ENCODE results near the gene TTLL13.

Gene TTLL13

GRCh38 chr15:90205886-90206285 is 43.5 kb upstream of the TTLL13 start:
- Histone ChIP-seq H3K27ac (ENCODE audit: low read depth, low read length) (no peak overlapping the region), H3K23ac (ENCODE audit: low read length) (no peak overlapping the region), H2BK120ac (ENCODE audit: insufficient read depth, low read length, poor library complexity) (no peak overlapping the region), H3K79me1 (ENCODE audit: low read length) (peaks cover 7% of the 10 kb centered on the region), H3K4me2 (ENCODE audit: low read length) (no peak overlapping the region), H2BK12ac (ENCODE audit: low read length) (no peak overlapping the region), H3K4ac (ENCODE audit: low read depth, low read length) (no peak overlapping the region), H3K18ac (ENCODE audit: low read length) (no peak overlapping the region), H4K91ac (ENCODE audit: low read depth, low read length) (no peak overlapping the region), H3K4me3 (ENCODE audit: low read depth, low read length) (no peak overlapping the region), H4K12ac (ENCODE audit: low read depth, low read length) (no peak overlapping the region), H2AFZ (ENCODE audit: insufficient read depth, low read length, poor library complexity) (no peak overlapping the region), H3K79me2 (ENCODE audit: control insufficient read depth, insufficient read depth, low read length, poor library complexity) (peaks cover 5% of the 10 kb centered on the region), H4K8ac (ENCODE audit: low read depth, low read length) (no peak overlapping the region), H3K4me1 (ENCODE audit: control insufficient read depth in 1 of 2, insufficient read depth in 2 of 2, low read length in 2 of 2) (peaks cover 4 to 8% of the 10 kb centered on the region in 2 experiments), H3K9me3 (ENCODE audit: insufficient read depth, low read depth, low read length) (no peaks in the 10 kb centered on the region), H3K14ac (ENCODE audit: low read length) (no peak overlapping the region), H2BK5ac (ENCODE audit: low read depth, low read length, poor library complexity) (no peak overlapping the region), H3K27me3 (ENCODE audit: insufficient read depth, low read length) (no peaks in the 10 kb centered on the region), H3K36me3 (ENCODE audit: control insufficient read depth in 1 of 2, insufficient read depth in 2 of 2, low read length in 2 of 2) (peaks cover 2 to 5% of the 10 kb centered on the region in 2 experiments), H3K9ac (ENCODE audit: low read length) (no peak overlapping the region), H2AK5ac (ENCODE audit: low read length) (no peak overlapping the region)
- no peak for DNase-seq
- no CpG with 5 or more reads among the region's 5 CpGs for WGBS (ENCODE audit: extremely low coverage, insufficient coverage, insufficient read length)

GRCh38 chr15:90207252-90207651 is 42.1 kb upstream of the TTLL13 start:
- no peaks in the 10 kb centered on the region for H3K27me3 ChIP-seq (ENCODE audit: insufficient read depth, low read length)
- no peak for DNase-seq
- no CpG with 5 or more reads among the region's 6 CpGs for WGBS (ENCODE audit: extremely low coverage, insufficient coverage, insufficient read length)
- no peak overlapping the region for H4K8ac ChIP-seq (ENCODE audit: low read depth, low read length)
- no peak overlapping the region for H4K91ac ChIP-seq (ENCODE audit: low read depth, low read length)
- H4K12ac ChIP-seq (ENCODE audit: low read depth, low read length) = no peak overlapping the region
- no peak overlapping the region for H2BK12ac ChIP-seq (ENCODE audit: low read length)
- H2AFZ ChIP-seq (ENCODE audit: insufficient read depth, low read length, poor library complexity) = no peak overlapping the region
- no peaks in the 10 kb centered on the region for H3K9me3 ChIP-seq (ENCODE audit: insufficient read depth, low read depth, low read length)
- H3K14ac ChIP-seq (ENCODE audit: low read length) = no peak overlapping the region
- no peak overlapping the region for H3K4ac ChIP-seq (ENCODE audit: low read depth, low read length)
- no peak overlapping the region for H3K27ac ChIP-seq (ENCODE audit: low read depth, low read length)
- H3K4me3 ChIP-seq (ENCODE audit: low read depth, low read length) = no peak overlapping the region
- no peak overlapping the region for H2BK5ac ChIP-seq (ENCODE audit: low read depth, low read length, poor library complexity)
- H3K4me1 ChIP-seq (ENCODE audit: control insufficient read depth in 1 of 2, insufficient read depth in 2 of 2, low read length in 2 of 2) = peaks cover 13 to 14% of the 10 kb centered on the region in 2 experiments
- H3K4me2 ChIP-seq (ENCODE audit: low read length) = no peak overlapping the region
- no peak overlapping the region for H2AK5ac ChIP-seq (ENCODE audit: low read length)
- no peak overlapping the region for H3K23ac ChIP-seq (ENCODE audit: low read length)
- H3K79me2 ChIP-seq (ENCODE audit: control insufficient read depth, insufficient read depth, low read length, poor library complexity) = no peaks in the 10 kb centered on the region
- H3K18ac ChIP-seq (ENCODE audit: low read length) = no peak overlapping the region
- no peak overlapping the region for H3K9ac ChIP-seq (ENCODE audit: low read length)
- H3K36me3 ChIP-seq (ENCODE audit: control insufficient read depth in 1 of 2, insufficient read depth in 2 of 2, low read length in 2 of 2) = peaks cover 2 to 5% of the 10 kb centered on the region in 2 experiments
- no peak overlapping the region for H2BK120ac ChIP-seq (ENCODE audit: insufficient read depth, low read length, poor library complexity)
- H3K79me1 ChIP-seq (ENCODE audit: low read length) = no peaks in the 10 kb centered on the region

GRCh38 chr15:90208356-90208755 is 41.0 kb upstream of the TTLL13 start:
- H2AFZ ChIP-seq (ENCODE audit: insufficient read depth, low read length, poor library complexity) = no peak overlapping the region
- no peak overlapping the region for H4K8ac ChIP-seq (ENCODE audit: low read depth, low read length)
- H2BK5ac ChIP-seq (ENCODE audit: low read depth, low read length, poor library complexity) = no peak overlapping the region
- no peak overlapping the region for H3K18ac ChIP-seq (ENCODE audit: low read length)
- H3K79me2 ChIP-seq (ENCODE audit: control insufficient read depth, insufficient read depth, low read length, poor library complexity) = no peaks in the 10 kb centered on the region
- H2BK120ac ChIP-seq (ENCODE audit: insufficient read depth, low read length, poor library complexity) = no peak overlapping the region
- H3K4me3 ChIP-seq (ENCODE audit: low read depth, low read length) = no peak overlapping the region
- no peaks in the 10 kb centered on the region for H3K27me3 ChIP-seq (ENCODE audit: insufficient read depth, low read length)
- H4K12ac ChIP-seq (ENCODE audit: low read depth, low read length) = no peak overlapping the region
- H3K27ac ChIP-seq (ENCODE audit: low read depth, low read length) = no peak overlapping the region
- no peak overlapping the region for H3K23ac ChIP-seq (ENCODE audit: low read length)
- H3K14ac ChIP-seq (ENCODE audit: low read length) = no peak overlapping the region
- no peak overlapping the region for H3K4ac ChIP-seq (ENCODE audit: low read depth, low read length)
- H3K36me3 ChIP-seq (ENCODE audit: control insufficient read depth in 1 of 2, insufficient read depth in 2 of 2, low read length in 2 of 2) = peaks cover 2 to 5% of the 10 kb centered on the region in 2 experiments
- H2BK12ac ChIP-seq (ENCODE audit: low read length) = no peak overlapping the region
- peaks cover 14 to 20% of the 10 kb centered on the region in 2 experiments for H3K4me1 ChIP-seq (ENCODE audit: control insufficient read depth in 1 of 2, insufficient read depth in 2 of 2, low read length in 2 of 2)
- H3K9me3 ChIP-seq (ENCODE audit: insufficient read depth, low read depth, low read length) = no peaks in the 10 kb centered on the region
- no peak overlapping the region for H4K91ac ChIP-seq (ENCODE audit: low read depth, low read length)
- H3K4me2 ChIP-seq (ENCODE audit: low read length) = no peak overlapping the region
- no peak overlapping the region for H3K9ac ChIP-seq (ENCODE audit: low read length)
- peaks cover 4% of the 10 kb centered on the region for H3K79me1 ChIP-seq (ENCODE audit: low read length)
- WGBS (ENCODE audit: extremely low coverage, insufficient coverage, insufficient read length) = no CpG with 5 or more reads among the region's 6 CpGs
- no peak overlapping the region for H2AK5ac ChIP-seq (ENCODE audit: low read length)
- DNase-seq = no peak

DNA sequence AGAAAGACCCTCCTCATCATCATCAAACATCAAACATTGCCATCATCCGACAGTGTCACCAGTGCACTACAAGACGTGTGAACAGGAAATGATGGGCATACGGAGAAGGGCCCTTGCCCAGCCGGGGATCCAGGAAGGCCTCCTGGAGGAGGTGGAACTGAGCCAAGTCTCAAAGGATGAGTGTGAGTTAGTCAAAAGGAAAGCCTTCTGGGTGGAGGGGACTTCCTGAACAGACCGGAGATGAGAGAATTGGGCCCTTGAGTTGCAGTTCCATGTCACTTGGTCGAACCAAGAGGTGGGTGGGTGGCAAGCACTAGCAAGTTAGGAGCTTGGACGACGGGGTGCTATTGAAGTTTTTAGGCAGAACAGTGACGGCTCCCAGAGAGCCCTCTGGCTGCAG is 39.8 kb upstream of the TTLL13 start:
- Histone ChIP-seq H2BK12ac (ENCODE audit: low read length) (no peak overlapping the region), H4K12ac (ENCODE audit: low read depth, low read length) (no peak overlapping the region), H3K27me3 (ENCODE audit: insufficient read depth, low read length) (no peaks in the 10 kb centered on the region), H2AK5ac (ENCODE audit: low read length) (no peak overlapping the region), H3K79me1 (ENCODE audit: low read length) (peaks cover 4% of the 10 kb centered on the region), H3K4me1 (ENCODE audit: control insufficient read depth in 1 of 2, insufficient read depth in 2 of 2, low read length in 2 of 2) (peaks cover 19 to 27% of the 10 kb centered on the region in 2 experiments), H2BK5ac (ENCODE audit: low read depth, low read length, poor library complexity) (no peak overlapping the region), H2AFZ (ENCODE audit: insufficient read depth, low read length, poor library complexity) (no peak overlapping the region), H3K36me3 (ENCODE audit: control insufficient read depth in 1 of 2, insufficient read depth in 2 of 2, low read length in 2 of 2) (peaks cover 0 to 2% of the 10 kb centered on the region in 2 experiments), H3K27ac (ENCODE audit: low read depth, low read length) (no peak overlapping the region), H3K4me3 (ENCODE audit: low read depth, low read length) (no peak overlapping the region), H3K9ac (ENCODE audit: low read length) (no peak overlapping the region), H2BK120ac (ENCODE audit: insufficient read depth, low read length, poor library complexity) (no peak overlapping the region), H3K4me2 (ENCODE audit: low read length) (no peak overlapping the region), H4K91ac (ENCODE audit: low read depth, low read length) (no peak overlapping the region), H3K18ac (ENCODE audit: low read length) (no peak overlapping the region), H3K9me3 (ENCODE audit: insufficient read depth, low read depth, low read length) (no peaks in the 10 kb centered on the region), H4K8ac (ENCODE audit: low read depth, low read length) (no peak overlapping the region), H3K79me2 (ENCODE audit: control insufficient read depth, insufficient read depth, low read length, poor library complexity) (no peaks in the 10 kb centered on the region), H3K14ac (ENCODE audit: low read length) (no peak overlapping the region), H3K23ac (ENCODE audit: low read length) (no peak overlapping the region), H3K4ac (ENCODE audit: low read depth, low read length) (no peak overlapping the region)
- no CpG with 5 or more reads among the region's 9 CpGs for WGBS (ENCODE audit: extremely low coverage, insufficient coverage, insufficient read length)
- DNase-seq = no peak
